GM12873 (cell line): Measurements from ENCODE around the gene OTX2.

ENCODE experiments used
- CTCF ChIP-seq: IDR thresholded peaks from 2 replicates; pipeline ENCODE4 v1.5.1; 2012; ENCODE audit warnings: low read depth, mild to moderate bottlenecking, moderate library complexity, low read length, control low read depth; ENCODE audit not compliant: insufficient read depth; ENCODE audit errors: missing control alignments

The OTX2 gene

GRCh38 chr14:56810836-56811592 lies 735 bp upstream of the OTX2 start:
- TF ChIP-seq CTCF: no peak

- no peak for TF ChIP-seq CTCF
Measured at GRCh38 chr14:56809270-56810146, 771 bp downstream of the OTX2 start.

- no peak for TF ChIP-seq CTCF
Measured at GRCh38 chr14:56808383-56809269, 1.7 kb downstream of the OTX2 start.

- TF ChIP-seq CTCF: no peak
Measured at GRCh38 chr14:56808110-56808382, 2.2 kb downstream of the OTX2 start.

GRCh38 chr14:56807386-56808109 lies 2.7 kb downstream of the OTX2 start:
- TF ChIP-seq CTCF: no peak

GRCh38 chr14:56806760-56807159 lies 3.5 kb downstream of the OTX2 start:
- TF ChIP-seq CTCF: no peak
